Measurements from ENCODE around the gene NLN.
A peak's percentile ranks its signal among the peaks of the same experiment; 100 is the strongest.

NLN gene

DNA sequence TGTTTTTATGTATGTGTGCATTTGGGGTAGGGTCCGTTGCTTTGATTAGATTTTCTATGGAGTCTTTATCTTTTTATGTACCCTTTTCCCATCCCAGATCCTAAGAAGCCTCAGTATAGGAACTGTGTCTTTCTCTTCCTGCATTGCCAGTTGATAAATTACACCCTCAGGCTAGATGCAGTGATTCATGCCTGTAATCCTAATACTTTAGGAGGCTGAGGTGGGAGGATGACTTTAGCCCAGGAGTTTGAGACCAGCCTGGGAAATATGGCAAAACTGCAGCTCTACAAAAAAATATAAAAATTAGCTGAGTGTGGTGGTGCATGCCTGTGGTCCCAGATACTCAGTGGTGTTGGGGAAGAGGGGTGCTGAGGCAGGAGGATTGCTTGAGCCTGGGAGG, 40.2 kb downstream of the NLN start:
- no peak overlapping the region for H3K4me3 ChIP-seq (ENCODE audit: control insufficient read depth, low read depth, low read length)
- no peak for DNase-seq (ENCODE audit: low read depth)
- TF ChIP-seq, protein P1, sequence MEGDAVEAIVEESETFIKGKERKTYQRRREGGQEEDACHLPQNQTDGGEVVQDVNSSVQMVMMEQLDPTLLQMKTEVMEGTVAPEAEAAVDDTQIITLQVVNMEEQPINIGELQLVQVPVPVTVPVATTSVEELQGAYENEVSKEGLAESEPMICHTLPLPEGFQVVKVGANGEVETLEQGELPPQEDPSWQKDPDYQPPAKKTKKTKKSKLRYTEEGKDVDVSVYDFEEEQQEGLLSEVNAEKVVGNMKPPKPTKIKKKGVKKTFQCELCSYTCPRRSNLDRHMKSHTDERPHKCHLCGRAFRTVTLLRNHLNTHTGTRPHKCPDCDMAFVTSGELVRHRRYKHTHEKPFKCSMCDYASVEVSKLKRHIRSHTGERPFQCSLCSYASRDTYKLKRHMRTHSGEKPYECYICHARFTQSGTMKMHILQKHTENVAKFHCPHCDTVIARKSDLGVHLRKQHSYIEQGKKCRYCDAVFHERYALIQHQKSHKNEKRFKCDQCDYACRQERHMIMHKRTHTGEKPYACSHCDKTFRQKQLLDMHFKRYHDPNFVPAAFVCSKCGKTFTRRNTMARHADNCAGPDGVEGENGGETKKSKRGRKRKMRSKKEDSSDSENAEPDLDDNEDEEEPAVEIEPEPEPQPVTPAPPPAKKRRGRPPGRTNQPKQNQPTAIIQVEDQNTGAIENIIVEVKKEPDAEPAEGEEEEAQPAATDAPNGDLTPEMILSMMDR (conservative IDR thresholded peaks at IDR 0.05; ENCODE audit: control insufficient read depth, insufficient read depth, low read depth, low read length), result no peak

DNA sequence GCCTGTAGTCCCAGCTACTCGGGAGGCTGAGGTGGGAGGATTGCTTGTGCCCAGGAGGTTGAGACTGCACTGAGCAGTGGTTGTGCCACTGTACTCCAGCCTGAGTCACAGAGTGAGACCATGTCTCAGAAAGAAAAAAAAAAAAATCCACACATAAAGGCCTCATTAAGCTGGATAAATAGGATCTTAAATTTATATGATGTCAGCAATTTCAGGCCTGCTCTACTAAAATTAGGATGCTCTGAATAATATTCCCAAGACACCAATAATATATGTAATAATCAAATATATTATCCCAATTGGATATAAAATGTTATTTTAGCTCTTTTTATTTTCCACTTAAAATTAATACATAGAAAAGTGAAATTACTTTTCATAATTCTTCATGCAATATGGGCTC, 43.6 kb downstream of the NLN start:
- no peak overlapping the region for H3K4me3 ChIP-seq (ENCODE audit: control insufficient read depth, low read depth, low read length)
- TF ChIP-seq, protein P1 (conservative IDR thresholded peaks at IDR 0.05; ENCODE audit: control insufficient read depth, insufficient read depth, low read depth, low read length), result no peak
- no peak for DNase-seq (ENCODE audit: low read depth)

DNA sequence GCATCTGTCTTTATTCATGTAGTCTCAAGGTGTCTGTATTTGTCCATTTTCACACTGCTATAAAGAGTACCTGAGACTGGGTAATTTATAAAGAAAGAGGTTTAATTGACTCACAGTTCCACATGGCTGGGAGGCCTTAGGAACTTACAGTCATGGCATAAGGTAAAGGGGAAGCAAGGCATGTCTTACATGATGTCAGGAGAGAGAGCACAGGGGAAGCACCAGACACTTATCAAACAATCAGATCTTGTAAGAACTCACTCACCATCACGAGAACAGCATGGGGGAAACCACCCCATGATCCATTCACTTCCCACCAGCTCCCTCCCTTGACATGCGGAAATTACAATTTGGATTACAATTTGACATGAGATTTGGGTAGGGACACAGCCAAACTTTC, 44.2 kb downstream of the NLN start:
- H3K4me3 ChIP-seq (ENCODE audit: control insufficient read depth, low read depth, low read length), result no peak overlapping the region
- TF ChIP-seq, protein P1 (conservative IDR thresholded peaks at IDR 0.05; ENCODE audit: control insufficient read depth, insufficient read depth, low read depth, low read length), result no peak
- DNase-seq (ENCODE audit: low read depth), result no peak

DNA sequence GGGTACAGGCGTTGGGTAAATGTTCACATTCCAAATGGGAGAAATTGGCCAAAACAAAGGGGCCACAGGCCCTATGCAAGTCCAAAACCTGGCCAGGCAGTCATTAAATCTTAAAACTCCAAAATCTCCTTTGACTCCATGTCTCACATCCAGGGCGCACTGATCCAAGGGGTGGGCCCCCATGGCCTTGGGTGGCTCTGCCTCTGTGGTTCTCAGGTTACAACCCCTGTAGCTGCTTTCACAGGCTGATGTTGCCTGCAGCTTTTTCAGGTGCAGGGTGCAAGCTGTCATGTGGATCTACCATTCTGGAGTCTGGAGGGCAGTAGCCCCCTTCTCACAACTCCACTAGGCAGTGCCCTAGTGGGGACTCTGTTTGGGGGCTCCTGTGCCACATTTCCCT, 44.8 kb downstream of the NLN start:
- TF ChIP-seq, protein P1 (conservative IDR thresholded peaks at IDR 0.05; ENCODE audit: control insufficient read depth, insufficient read depth, low read depth, low read length), result no peak
- DNase-seq (ENCODE audit: low read depth), result no peak
- H3K4me3 ChIP-seq (ENCODE audit: control insufficient read depth, low read depth, low read length), result no peak overlapping the region

DNA sequence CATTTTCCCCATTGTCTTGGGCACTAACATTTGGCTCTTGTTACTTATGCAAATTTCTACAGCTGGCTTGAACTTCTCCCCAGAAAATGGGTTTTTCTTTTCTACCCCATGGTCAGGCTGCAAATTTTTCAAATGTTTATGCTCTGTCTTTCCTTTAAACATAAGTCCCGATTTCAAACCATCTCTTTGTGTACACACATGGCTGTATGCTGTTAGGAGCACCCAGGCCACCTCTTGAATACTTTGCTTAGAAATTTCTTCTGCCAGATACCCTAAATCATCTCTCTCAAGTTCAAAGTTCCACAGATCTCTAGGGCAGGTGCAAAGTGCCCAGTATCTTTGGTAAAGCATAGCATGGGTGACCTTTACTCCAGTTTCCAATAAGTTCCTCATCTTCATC, 45.6 kb downstream of the NLN start:
- no peak for DNase-seq (ENCODE audit: low read depth)
- TF ChIP-seq, protein P1 (conservative IDR thresholded peaks at IDR 0.05; ENCODE audit: control insufficient read depth, insufficient read depth, low read depth, low read length), result no peak
- no peak overlapping the region for H3K4me3 ChIP-seq (ENCODE audit: control insufficient read depth, low read depth, low read length)

DNA sequence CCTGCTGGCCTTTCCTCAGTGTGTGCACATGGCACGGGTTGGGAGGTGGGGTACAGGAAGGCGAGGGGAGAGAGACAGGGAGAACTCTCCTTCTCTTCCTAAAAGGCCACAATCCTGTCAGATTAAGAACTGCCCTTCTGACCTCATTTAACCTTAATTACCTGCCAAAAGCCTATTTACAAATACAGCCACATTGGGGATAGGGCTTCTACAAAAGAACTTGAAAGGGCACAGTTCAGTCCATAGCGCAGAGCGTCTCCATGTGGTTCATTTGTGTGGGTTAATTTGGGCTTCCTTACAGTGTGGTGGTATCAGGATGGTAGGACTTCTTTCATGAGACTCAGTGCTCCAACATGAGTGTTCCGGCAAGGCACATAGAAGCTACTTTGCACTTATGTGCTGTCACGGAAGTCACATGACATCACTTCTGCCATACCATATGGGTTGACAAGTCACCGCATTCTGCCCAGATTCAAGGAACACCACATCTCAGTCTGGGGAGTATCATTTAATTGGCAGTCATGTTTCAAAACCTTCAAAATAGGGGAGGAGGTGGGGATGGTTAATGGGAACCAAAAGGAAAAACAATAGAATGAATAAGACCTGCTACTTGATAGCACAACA, 46.8 kb downstream of the NLN start:
- DNase-seq (ENCODE audit: low read depth), result no peak
- no peak overlapping the region for H3K4me3 ChIP-seq (ENCODE audit: control insufficient read depth, low read depth, low read length)
- TF ChIP-seq, protein P1 (conservative IDR thresholded peaks at IDR 0.05; ENCODE audit: control insufficient read depth, insufficient read depth, low read depth, low read length), result no peak

DNA sequence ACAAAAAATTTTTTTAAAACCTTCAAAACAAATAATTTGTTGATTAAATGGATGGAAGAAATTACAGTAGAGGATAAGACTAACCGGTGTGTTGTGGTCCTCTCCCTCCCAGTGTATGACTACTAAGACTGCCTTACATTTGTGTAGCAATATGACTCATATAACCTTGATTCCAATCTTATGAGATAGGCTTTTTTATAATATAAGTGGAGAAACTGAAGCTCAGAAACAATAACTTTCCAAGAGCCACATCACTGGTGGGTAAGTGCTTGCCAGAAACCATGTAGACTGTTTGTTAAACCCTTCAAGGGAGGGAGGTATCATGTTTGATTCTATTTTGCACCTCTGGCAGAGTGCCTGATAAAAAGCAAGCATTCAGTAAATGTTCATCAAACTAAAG, 47.5 kb downstream of the NLN start:
- TF ChIP-seq, protein P1 (conservative IDR thresholded peaks at IDR 0.05; ENCODE audit: control insufficient read depth, insufficient read depth, low read depth, low read length), result no peak
- no peak overlapping the region for H3K4me3 ChIP-seq (ENCODE audit: control insufficient read depth, low read depth, low read length)
- DNase-seq (ENCODE audit: low read depth), result peak; percentile 89
